ENCODE results near the gene PBX4. TPM values are rescaled to one million over a fixed set of nuclear protein-coding genes. Genes with fewer than 3 reads are reported as not detected.

The PBX4 gene
- total RNA-seq, 1 experiment from 2014 or later = 11.6 TPM

- RAD21 ChIA-PET (ENCODE audit: low non-redundant PET in 1 of 2, low total read pairs in 2 of 2, uncharacterized antibody in 2 of 2, unreplicated experiment in 2 of 2) = no interaction called here
- Histone ChIP-seq H3K27ac (ENCODE audit: low read depth, low read length) (no peak overlapping the region), H2AFZ (ENCODE audit: low read depth, low read length, poor library complexity, severe bottlenecking) (no peak overlapping the region), H3K9ac (ENCODE audit: low read length) (no peak overlapping the region), H3K27me3 (ENCODE audit: insufficient read depth, low read length) (no peaks in the 10 kb centered on the region), H3K9me3 (ENCODE audit: control insufficient read depth in 1 of 2, insufficient read depth in 1 of 2, low read depth in 1 of 2, low read length in 2 of 2) (no peaks in the 10 kb centered on the region), H3K4me2 (ENCODE audit: low read length) (no peak overlapping the region), H4K20me1 (ENCODE audit: insufficient read depth) (no peaks in the 10 kb centered on the region), H3K9me2 (ENCODE audit: insufficient read depth) (no peaks in the 10 kb centered on the region), H3K4me3 (replicated peaks in 1 of 2; ENCODE audit: low read depth in 1 of 2, low read length in 2 of 2) (no peak overlapping the region), H3K79me2 (ENCODE audit: insufficient read depth, low read length) (no peaks in the 10 kb centered on the region), H3K4me1 (ENCODE audit: control insufficient read depth in 1 of 2, insufficient read depth in 2 of 2, low read length in 2 of 2) (peaks cover 12 to 31% of the 10 kb centered on the region in 2 experiments), H3K36me3 (ENCODE audit: control insufficient read depth in 1 of 2, insufficient read depth in 2 of 2, low read length in 2 of 2) (no peaks in the 10 kb centered on the region)
- CTCF ChIA-PET = interaction anchor here (1.3 kb wide), 1 partner anchor 10 kb away, joined by 3 read pairs; no protein-coding TSS in a partner anchor
- ATAC-seq = no peak
- DNase-seq (ENCODE audit: low read depth, low spot score) = no peak
- BruUV-seq (replicated peaks) = no TSS peak
- POLR2A ChIA-PET = no interaction called here
- TF ChIP-seq CEBPB (IDR thresholded peaks at IDR 0.05; ENCODE audit: low read depth) (no peak), ZFX (IDR thresholded peaks at IDR 0.05) (no peak), SIN3A (IDR thresholded peaks at IDR 0.05; ENCODE audit: low read depth) (no peak), EZH2phosphoT487 (IDR thresholded peaks at IDR 0.05; ENCODE audit: borderline replicate concordance) (no peak), REST (IDR thresholded peaks at IDR 0.05; ENCODE audit: low read depth) (no peak), ZBTB33 (IDR thresholded peaks at IDR 0.05; ENCODE audit: extremely low read depth, insufficient replicate concordance, low read length) (no peak)
- TF ChIP-seq, protein P1, sequence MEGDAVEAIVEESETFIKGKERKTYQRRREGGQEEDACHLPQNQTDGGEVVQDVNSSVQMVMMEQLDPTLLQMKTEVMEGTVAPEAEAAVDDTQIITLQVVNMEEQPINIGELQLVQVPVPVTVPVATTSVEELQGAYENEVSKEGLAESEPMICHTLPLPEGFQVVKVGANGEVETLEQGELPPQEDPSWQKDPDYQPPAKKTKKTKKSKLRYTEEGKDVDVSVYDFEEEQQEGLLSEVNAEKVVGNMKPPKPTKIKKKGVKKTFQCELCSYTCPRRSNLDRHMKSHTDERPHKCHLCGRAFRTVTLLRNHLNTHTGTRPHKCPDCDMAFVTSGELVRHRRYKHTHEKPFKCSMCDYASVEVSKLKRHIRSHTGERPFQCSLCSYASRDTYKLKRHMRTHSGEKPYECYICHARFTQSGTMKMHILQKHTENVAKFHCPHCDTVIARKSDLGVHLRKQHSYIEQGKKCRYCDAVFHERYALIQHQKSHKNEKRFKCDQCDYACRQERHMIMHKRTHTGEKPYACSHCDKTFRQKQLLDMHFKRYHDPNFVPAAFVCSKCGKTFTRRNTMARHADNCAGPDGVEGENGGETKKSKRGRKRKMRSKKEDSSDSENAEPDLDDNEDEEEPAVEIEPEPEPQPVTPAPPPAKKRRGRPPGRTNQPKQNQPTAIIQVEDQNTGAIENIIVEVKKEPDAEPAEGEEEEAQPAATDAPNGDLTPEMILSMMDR (IDR thresholded peaks at IDR 0.05 in 2 of 3, conservative IDR thresholded peaks at IDR 0.05 in 1 of 3; ENCODE audit: borderline replicate concordance in 1 of 3, insufficient read depth in 1 of 3, low read depth in 2 of 3, low read length in 2 of 3) = no peak
- intact Hi-C loops (cut with micrococcal nuclease) = loop anchor here (10.0 kb wide), 1 partner anchor 232 kb away; no protein-coding TSS in a partner anchor
Observed at GRCh38 chr19:19543101-19543500, 75.4 kb downstream of the PBX4 start.
